ENCODE results near the gene CALN1.
"Not testable (repeated sequence)": the region's sequence is repeated elsewhere in the genome, so short reads cannot be mapped to it uniquely, and the experiment has no call there.

CALN1 gene

DNA sequence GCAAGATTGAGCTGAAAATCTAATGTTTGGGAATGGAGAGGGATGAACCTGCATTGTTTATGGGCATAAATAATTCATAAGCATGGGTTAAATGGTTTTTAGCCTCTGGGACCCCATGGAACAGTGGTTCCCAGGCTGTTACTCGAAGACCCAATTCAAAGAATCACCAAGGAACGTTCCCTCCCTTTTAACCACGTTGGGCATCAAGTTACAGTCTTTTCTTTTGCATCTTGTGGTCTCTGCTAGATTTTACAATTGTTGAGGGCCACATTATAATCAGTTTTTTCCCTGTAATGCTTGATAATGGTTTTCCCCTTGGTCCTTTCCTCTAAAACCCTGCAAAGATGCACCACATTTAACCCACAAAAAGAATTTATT is 2.5 kb downstream of the CALN1 start:
- in situ Hi-C loops (cut with MboI; ENCODE audit: low sequenced_read_pairs), result no loop called here

DNA sequence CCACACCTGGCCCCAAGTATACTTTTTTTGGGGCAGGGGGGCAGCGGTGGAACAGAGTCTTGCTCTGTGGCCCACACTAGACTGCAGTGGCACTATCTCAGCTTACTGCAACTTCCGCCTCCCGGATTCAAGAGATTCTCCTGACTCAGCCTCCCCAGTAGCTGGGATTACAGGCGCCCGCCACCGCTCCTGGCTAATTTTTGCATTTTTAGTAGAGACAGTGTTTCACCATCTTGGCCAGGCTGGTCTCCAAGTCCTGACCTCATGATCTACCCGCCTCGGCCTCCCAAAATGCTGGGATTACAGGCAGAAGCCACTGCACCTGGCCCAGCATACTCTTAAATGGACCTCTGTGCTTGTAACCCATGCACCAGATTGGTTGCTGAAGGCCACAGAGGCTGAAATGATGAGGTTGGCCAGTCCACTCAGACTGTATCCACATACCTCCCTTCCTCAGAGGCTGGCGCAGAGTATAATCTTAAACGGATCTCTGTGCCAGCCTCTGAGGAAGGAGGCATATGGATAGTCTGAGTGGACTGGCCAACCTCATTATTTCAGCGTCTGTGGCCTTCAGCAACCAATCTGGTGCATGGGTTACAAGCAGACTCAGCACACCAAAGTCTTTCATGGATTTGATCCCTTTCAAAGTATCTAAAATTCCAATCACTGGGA is 3.0 kb downstream of the CALN1 start:
- in situ Hi-C loops (cut with MboI; ENCODE audit: low sequenced_read_pairs), result no loop called here

DNA sequence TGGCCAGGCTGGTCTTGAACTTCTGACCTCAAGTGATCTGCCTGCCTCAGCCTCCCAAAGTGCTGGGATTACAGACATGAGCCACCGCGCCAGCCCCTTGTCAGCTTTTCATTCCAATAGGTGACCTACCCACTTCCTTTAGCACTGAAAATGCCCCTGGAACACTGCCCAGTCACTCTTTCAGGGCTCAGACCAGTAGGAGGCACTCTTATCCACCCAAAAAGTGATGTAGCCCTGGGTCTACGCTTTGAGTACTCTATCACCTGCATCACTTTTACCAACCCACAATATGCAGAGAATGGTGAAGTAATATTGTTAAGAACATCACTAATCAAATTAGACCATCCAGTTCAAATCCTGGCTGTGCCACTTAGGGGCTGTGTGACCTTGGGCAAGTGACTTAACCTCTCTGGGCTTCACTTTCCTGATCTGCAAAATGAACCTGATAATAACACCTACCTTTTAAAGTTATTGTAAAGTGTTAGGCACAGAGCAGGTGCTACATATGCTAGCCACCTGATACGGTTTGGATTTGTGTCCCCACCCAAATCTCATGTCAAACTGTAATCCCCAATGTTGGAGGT is 5.2 kb downstream of the CALN1 start:
- in situ Hi-C loops (cut with MboI; ENCODE audit: low sequenced_read_pairs), result no loop called here

DNA sequence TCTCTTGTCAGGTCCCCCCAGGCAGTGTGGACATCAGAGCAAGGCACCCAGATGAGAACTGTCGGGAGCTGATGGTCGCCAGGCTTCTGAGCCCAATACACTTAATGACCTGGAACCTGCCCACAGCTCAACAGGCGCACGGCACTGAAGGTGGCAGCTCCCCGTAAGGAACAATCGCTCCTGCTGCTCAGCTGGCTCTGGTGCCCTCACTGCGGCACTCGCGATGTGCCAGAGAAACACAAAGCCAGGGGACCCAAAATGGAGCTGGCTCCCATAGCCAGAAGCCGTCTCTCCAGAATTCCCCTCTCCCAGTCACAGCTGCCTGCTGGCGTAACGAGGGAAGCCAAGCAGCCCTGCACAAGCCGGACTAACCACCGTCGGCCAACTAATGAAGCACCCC is 6.3 kb downstream of the CALN1 start:
- in situ Hi-C loops (cut with MboI; ENCODE audit: low sequenced_read_pairs), result no loop called here

DNA sequence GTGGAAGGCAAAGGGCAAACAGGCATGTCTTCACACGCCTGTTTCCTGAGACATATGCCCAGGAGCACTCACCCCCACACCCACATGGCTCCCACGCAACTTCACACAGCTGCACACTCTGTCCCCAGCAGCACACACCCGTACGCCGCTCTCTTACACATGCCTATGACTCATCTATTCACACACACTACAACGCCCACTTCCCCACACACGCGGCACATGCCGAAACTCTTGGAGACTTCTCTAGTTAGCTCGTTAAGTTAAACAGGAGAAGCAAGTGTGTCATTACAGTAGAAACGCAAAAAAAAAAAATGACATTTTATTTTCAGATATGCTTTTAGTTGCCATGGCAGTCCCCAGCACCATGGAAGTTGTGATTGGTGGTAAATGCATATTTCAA is 6.7 kb downstream of the CALN1 start:
- in situ Hi-C loops (cut with MboI; ENCODE audit: low sequenced_read_pairs), result no loop called here

DNA sequence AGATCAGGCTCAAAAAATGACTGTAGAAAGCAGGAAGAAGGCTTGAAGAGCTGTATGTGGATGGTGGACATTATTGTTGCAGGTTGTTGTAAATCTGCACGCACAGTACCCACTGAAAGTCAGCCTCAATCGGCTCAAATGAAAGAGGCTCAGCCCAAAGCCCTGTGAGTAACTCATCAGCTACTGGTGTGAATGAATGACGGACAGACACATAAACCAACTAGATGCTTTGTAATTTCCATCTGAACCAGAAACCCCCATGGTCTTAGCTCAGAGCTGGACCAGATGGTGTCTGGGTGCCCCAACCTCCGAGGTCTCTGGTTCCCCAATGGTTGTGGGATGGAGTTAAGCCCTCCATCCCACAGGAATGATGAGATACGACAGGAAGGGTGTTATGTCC is 7.4 kb downstream of the CALN1 start:
- in situ Hi-C loops (cut with MboI; ENCODE audit: low sequenced_read_pairs), result no loop called here

DNA sequence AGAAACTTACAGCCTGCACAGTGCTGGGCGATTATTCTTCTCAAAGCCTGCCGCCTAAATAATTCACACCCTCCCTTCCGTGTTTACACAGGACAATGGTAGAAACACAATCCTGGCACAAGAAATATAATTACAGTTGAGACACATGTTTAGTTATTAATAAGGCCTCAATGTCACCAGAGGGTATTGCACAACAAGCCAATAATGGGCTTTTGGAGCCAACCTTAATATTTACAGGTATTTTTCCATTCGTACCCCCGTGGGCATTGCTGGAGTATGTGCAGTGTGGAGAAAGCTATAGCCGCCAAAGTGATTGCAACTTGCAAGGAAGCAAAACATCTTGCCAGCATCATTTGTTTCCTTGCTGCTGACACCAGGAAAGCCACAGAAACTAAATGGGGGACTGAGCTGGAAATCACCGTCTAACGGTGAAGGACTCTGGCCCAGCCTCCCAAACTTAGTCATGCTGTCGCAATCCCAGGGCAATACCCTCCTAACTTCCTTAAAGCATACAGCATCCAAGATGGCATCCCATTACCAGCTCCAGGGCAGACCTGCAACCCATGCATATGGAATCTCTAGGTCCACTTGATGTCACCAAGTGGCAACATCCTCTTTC is 8.6 kb downstream of the CALN1 start:
- in situ Hi-C loops (cut with MboI; ENCODE audit: low sequenced_read_pairs), result no loop called here

DNA sequence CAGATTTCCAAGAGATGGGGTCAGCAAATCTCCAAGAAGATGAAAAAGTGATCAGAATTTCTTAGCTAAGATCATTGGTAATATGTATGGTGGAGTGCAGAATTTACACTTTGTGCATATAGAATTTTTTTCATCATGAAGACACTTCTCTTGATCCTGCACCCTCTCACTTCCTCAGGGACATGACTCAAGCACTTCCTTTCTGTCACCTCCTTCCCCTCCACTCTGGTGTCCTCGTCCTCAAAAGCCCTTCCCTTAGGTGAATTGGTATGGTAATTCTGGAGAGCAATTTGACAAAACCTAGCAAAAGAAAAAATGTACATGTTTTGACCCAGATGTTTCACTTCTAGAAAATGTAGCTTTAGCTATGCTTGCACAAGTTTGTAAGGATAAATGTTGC is 18.1 kb downstream of the CALN1 start:
- in situ Hi-C loops (cut with MboI; ENCODE audit: low sequenced_read_pairs), result no loop called here

DNA sequence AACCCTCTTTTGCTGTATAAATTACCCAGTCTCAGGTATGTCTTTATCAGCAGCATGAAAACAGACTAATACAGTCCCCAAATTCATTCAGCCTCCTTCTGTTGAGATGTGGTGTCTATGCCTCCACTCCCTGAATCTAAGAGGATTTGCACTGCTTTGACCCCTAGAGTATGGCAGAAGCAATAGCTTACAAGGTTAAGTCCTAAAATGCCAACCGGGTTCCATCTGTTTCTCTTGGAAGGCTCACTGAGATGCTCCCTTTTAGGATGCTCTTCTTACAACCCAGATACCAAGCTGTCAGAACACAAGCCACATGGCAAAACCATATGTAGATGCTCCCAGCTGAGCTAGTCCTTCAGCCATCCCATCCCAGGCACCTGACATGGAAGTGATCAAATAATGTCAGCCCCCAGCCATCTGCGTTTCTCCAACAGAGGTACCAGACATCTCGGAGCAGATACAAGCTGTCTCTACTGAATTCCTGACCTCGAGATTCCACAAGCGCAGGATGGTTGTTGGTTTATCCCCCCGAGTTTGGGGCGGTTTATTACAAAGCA is 20.2 kb downstream of the CALN1 start:
- in situ Hi-C loops (cut with MboI; ENCODE audit: low sequenced_read_pairs), result no loop called here

DNA sequence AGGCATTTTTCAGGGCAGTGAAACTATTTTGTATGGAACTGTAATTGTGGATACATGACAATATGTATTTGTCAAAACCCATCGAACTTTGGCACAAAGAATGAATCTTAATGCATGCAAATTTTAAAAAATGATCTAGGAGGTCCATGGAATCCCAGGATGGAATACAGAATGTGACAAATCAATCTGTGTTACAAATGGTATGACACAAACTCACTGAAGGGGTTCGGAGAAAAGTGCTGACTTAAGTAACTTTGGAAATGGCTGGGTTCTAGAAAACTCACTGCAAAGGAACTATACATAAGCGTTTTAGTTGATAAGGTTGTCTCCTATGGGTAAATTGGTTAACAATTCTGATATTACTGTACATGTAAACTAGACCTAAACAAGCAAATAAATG is 26.0 kb downstream of the CALN1 start:
- in situ Hi-C loops (cut with MboI; ENCODE audit: low sequenced_read_pairs), result no loop called here

DNA sequence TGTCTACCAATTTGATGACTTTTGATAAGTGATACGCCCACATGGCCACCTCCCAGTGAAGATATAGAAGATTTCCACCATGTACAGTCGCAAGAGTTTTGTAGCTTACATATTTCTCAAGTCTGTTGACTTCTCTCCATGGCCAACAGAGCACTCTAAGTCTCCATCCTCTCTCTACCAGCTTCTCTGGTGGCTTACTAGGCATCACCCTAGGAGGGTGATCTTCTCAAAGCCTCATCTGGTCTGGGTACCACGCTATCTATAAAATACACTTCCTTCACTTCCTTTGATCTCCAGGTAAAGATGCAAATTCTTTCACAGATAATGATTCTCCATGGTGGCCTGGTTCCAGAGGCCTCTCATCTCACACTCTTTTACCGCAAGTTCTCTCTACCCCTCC is 49.9 kb downstream of the CALN1 start:
- in situ Hi-C loops (cut with MboI; ENCODE audit: low sequenced_read_pairs), result no loop called here

DNA sequence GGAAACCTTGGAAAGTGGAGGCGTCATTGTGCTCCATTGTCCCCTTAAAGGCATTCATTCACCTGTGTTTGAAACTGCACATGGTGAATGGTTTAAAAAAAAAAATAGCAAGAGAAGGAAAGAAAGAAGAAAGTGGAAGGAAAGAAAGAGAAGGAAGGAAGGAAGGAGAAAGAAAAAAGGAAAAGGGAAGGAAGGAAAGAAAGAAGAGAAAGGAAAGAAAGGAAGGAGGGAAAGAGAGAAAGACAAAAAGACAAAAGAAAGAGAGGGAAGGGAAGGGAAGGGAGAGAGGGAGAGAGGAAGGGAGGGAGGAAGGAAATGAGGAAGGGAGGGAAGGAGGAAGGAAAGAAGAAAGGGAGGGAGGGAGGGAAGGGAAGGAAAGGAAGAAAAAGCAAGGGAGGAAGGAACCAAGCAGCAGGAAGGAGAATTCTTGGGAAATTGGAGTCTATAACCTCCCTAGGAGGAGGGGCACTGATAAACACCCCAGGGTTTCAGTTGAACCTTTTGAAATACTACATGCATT is 66.9 kb downstream of the CALN1 start:
- in situ Hi-C loops (cut with MboI; ENCODE audit: low sequenced_read_pairs), result no loop called here

DNA sequence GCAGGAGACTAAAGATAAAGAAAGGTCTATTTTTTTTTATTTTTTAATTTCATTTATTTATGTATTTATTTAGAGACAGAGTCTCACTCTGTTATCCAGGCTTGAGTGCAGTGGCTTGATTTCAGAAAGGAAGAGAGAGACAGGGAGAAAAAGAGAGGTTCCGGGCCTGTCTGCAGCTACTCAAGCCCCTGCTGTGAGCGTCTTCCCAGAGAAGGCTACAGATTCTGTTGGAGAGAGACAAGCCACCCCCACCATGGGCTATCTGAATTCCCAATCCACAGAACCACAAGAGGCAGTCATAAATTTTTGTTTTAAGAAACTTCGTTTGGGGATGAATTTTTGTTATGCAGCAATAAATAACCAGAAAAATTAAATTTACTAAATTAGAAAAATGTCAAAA is 68.1 kb downstream of the CALN1 start:
- in situ Hi-C loops (cut with MboI; ENCODE audit: low sequenced_read_pairs), result no loop called here

DNA sequence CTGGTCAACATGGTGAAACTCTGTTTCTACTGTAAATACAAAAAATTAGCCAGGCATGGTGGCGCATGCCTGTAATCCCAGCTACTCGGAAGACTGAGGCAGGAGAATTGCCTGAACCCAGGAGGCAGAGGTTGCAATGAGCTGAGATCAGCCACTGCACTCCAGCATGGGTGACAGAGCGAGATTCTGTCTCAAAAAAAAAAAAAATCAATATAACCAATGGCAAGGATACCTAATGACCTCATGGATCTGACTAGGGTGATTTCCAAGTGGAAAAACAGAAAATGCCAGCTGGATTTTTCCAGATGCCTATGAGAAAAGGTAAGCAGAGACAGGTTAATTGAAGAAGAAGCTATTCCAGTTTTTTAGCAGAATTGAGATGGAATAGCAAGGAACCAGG is 68.8 kb downstream of the CALN1 start:
- in situ Hi-C loops (cut with MboI; ENCODE audit: low sequenced_read_pairs), result not testable (repeated sequence)

DNA sequence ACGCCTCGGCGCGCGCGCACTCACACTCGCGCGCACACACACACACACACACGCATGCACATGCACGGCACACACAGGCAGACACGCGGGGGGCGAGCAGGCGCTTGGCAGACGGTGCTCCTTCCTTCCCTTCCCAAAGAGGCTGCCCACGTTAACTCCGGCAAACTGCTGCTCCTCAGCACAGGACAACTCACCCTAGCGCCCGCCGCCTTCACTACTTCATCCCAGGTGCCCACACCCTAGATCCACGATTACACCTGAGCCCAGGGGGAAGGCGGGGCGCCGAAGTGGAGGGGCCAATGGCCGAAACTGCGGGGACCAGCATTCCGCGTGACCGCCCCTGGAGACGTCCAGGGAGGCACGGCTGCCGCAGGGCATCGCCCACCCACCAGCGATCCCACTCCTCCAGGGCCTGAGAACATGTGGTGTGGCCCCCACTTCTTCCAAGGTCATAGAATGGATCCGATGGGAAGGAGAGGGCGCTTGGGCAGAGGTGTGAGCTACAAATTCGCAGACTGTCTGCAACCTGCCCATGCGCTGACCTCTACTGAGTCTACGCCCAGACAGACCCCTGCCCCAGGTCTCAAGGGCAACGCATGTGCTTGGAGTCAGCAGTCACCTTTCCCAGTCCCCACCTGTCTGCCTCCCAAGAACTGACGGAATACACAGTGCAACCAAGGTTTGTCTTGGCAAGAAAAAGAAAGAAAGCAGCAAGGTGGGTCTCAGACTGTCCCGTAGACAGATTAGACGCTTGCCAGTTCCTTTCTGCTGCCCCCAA is 74.6 kb downstream of the CALN1 start:
- in situ Hi-C loops (cut with MboI; ENCODE audit: low sequenced_read_pairs), result no loop called here

DNA sequence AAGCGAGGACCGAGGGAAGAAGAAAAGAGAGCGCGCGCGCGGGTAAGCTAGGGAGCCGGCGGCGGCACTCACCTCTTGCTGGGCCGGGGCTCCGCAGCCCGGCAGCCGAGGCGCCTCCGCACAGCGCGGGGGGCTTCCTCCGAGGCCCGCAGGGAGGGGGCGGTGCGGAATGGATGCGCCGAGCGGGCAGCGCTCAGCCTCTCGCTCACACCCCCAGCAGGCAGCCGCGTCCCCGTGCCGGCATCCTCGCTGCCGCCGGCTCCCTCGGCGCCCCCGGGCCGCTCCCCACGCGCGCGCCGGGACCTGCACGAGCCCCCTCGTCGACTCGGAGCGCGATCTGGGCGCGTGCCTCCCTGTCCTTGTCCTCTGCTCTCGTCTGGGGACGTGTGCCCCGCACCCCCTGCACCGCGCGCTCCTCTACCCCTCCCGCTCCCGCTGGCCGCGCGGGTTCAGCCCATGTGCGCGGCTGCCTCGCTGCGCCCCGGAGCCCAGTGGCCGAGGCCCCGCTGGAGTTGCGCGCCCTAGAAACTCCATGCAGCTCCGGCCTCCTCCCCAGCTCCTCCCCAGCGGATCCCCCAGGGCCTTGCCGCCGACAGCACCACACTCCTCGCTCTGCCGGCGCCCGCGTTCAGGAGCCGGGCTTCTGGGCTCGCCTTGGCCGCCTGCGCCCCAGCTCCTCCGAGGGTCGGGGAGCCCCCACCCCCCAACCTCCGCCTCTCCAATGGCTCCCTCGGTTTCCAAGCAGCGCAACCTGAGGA is 75.3 kb downstream of the CALN1 start:
- in situ Hi-C loops (cut with MboI; ENCODE audit: low sequenced_read_pairs), result no loop called here

DNA sequence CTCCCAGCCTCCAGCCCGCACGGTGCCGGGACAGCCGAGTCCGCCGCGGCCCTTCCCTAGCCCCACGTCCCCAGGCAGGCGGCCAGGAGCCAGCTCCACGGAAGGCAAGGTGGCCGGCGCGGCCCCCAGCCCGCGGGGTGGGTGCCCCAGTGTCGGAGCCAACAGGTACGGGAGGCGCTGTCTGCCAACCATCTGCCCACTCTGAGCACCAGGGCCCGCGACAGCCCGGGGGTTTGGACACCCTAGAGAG is 75.8 kb downstream of the CALN1 start:
- in situ Hi-C loops (cut with MboI; ENCODE audit: low sequenced_read_pairs), result no loop called here

DNA sequence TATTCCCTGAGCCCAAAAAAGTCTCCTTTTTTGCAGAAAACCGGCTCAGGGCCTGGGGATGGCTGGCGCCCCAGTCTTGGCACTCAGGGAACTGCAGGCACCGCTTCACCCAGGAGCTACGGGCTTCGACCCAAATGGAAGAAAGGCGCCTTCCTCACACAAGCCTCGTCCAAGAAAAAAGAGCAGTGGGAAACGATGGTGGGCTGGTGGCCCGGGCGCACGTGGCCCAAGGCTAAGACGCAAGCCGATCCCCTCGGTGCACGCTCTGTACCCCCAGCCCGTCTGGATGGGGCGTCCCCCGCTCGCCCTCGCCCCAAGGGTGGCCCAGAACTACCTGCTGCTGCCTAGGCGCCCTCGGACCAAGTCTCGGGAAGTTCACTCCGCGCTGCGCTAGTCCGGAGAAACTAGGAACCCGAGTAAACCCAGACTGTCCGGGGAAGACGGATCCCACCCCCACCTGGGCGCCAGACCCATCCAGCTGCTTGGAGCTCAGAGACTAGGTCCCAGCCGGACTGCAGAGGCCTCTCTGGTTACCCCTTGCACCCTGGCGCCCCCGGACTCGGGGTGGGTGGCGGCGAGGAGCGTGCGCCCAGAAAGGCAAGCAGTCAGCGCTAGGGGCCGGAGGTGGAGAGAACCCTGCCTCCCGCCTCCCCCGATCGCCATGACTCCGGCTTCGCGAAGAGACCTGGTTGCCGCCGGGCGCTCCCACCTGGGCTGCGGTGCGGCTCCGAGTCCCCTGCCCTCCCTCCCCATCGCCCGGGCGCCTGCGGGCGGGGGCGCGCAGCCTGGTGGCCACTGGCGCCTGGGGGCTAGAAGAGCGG is 76.4 kb downstream of the CALN1 start:
- in situ Hi-C loops (cut with MboI; ENCODE audit: low sequenced_read_pairs), result no loop called here

DNA sequence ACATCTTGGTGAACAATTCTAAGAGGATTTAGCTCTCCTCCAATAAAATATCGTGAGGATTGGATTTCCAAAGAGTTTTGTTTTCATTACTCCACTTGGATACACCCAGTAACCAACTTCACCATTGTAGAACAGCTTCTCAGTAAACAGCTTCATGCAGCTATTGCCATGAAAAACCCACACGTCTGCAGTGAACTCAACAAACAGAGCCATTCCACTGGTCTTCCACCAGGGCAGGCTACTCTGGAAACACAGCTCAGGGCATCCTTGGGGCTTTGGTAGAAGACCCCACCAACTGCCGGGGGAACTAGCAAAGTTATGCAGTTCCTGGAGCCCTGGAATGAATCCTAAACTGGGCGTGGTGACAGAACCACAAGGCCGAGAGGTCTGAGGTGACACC is 77.4 kb downstream of the CALN1 start:
- in situ Hi-C loops (cut with MboI; ENCODE audit: low sequenced_read_pairs), result no loop called here

DNA sequence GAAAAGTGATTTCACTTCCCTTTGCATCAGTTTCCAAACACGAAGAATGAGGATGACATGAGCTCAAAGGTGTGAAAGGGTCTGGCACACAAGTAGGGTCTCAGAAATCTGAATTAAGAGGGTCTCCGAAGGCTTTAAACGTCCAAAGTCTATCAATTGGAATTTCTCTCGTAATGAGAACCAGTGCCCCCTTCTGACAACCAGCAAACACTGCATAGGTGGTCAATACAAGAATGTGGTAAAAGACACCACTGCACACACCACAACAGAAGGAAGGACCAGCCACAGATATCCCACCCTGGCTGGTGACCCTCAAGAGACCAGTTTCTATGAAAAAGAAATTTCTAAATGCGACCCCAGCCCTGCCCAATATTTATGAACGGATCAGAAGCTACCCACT is 78.1 kb downstream of the CALN1 start:
- in situ Hi-C loops (cut with MboI; ENCODE audit: low sequenced_read_pairs), result no loop called here
